B cell (primary cell): ENCODE results near the gene BYSL. TPM values are rescaled to one million over a fixed set of nuclear protein-coding genes. Genes with fewer than 3 reads are reported as not detected.

ENCODE experiments used
- ATAC-seq: fragments of 200-7000 bp; cut with Tn5 transposase; one replicate; pipeline ENCODE4 v1.10.0; 2021; ENCODE audit warnings: low read depth, mild to moderate bottlenecking, moderate number of reproducible peaks, moderate library complexity
- CTCF ChIA-PET: fragments of 350-600 bp; sonication (Branson Sonifier 250); formaldehyde crosslinking; loops from one replicate; lab custom pipeline; 2021; ENCODE audit warnings: antibody characterized with exemption, inconsistent platforms; lab: Charles Lee
- POLR2A ChIA-PET: fragments of 350-600 bp; sonication (Branson Sonifier 250); formaldehyde crosslinking; loops from one replicate; lab custom pipeline; 2021; ENCODE audit warnings: antibody characterized with exemption; lab: Charles Lee
- DNase-seq: peaks from one replicate; pipeline ENCODE4 v3.0.0; 2013
- H2AFZ ChIP-seq: 2 replicates; pipeline ENCODE4 v1.6.1; 2012; ENCODE audit warnings: mild to moderate bottlenecking, low read depth, low read length; ENCODE audit not compliant: insufficient read depth, poor library complexity, severe bottlenecking
- H3K27ac ChIP-seq, 2 donors: 1 replicate in 1 of 2; 2 replicates in 1 of 2; pipeline ENCODE4 v1.5.1; 2012 to 2013; ENCODE audit warnings: low read length in 2 of 2, mild to moderate bottlenecking in 2 of 2, moderate library complexity in 1 of 2
- H3K27me3 ChIP-seq, 4 experiments: fragments of 200-600 bp in 1 of 4; sonication (generic) in 1 of 4; replicated peaks in 1 of 4; 1 replicate in 2 of 4; 2 replicates in 2 of 4; pipeline versions ENCODE4 v1.6.1 to v1.7.0; 2013 to 2016; ENCODE audit warnings: low read length in 3 of 4, mild to moderate bottlenecking in 2 of 4, mixed read lengths in 1 of 4, moderate library complexity in 1 of 4; ENCODE audit not compliant: insufficient read depth in 4 of 4, control insufficient read depth in 3 of 4; ENCODE audit errors: control extremely low read depth in 1 of 4
- H3K36me3 ChIP-seq, 2 experiments: replicated peaks in 1 of 2; 1 replicate in 1 of 2; 2 replicates in 1 of 2; pipeline versions ENCODE4 v1.6.1 to v1.7.1; 2013; ENCODE audit warnings: low read length in 1 of 2; ENCODE audit not compliant: insufficient read depth in 2 of 2, control insufficient read depth in 1 of 2; ENCODE audit errors: control extremely low read depth in 1 of 2, extremely low read depth in 1 of 2
- H3K4me1 ChIP-seq, 2 donors: fragments of 200-600 bp in 1 of 2; sonication (generic) in 1 of 2; 1 replicate in 1 of 2; 2 replicates in 1 of 2; pipeline versions ENCODE4 v1.5.1 to v1.6.1; 2013 to 2017; ENCODE audit warnings: low read length in 2 of 2; ENCODE audit not compliant: control insufficient read depth in 2 of 2, insufficient read depth in 2 of 2
- H3K4me2 ChIP-seq: replicated peaks from 2 replicates; pipeline ENCODE3; 2012; ENCODE audit warnings: mild to moderate bottlenecking, low read depth, low read length; ENCODE audit not compliant: poor library complexity, severe bottlenecking
- H3K4me3 ChIP-seq, 5 experiments: fragments of 200-600 bp in 1 of 5; sonication (generic) in 1 of 5; 1 replicate in 3 of 5; 2 replicates in 2 of 5; pipeline versions ENCODE4 v1.5.1 to v1.7.0; 2011 to 2016; ENCODE audit warnings: low read length in 4 of 5, mild to moderate bottlenecking in 4 of 5, low read depth in 2 of 5, control low read depth in 1 of 5, moderate library complexity in 1 of 5; ENCODE audit not compliant: insufficient read depth in 1 of 5; ENCODE audit errors: control extremely low read depth in 1 of 5, extremely low read depth in 1 of 5
- H3K79me2 ChIP-seq: fragments of 200-600 bp; sonication (generic); one replicate; pipeline ENCODE4 v1.6.0; 2016; ENCODE audit warnings: low read length; ENCODE audit not compliant: control insufficient read depth, insufficient read depth
- H3K9ac ChIP-seq: fragments of 200-600 bp; sonication (generic); 2 replicates; pipeline ENCODE4 v1.6.1; 2017; ENCODE audit warnings: mild to moderate bottlenecking, low read length, moderate library complexity
- H3K9me3 ChIP-seq, 3 donors: one replicate each; pipeline versions ENCODE4 v1.6.1 to v1.7.1; 2013; ENCODE audit warnings: low read length in 2 of 3; ENCODE audit not compliant: control insufficient read depth in 2 of 3, insufficient read depth in 1 of 3; ENCODE audit errors: control extremely low read depth in 1 of 3
- H4K20me1 ChIP-seq: 2 replicates; pipeline ENCODE4 v1.6.0; 2012; ENCODE audit warnings: mild to moderate bottlenecking, low read length; ENCODE audit not compliant: insufficient read depth, control insufficient read depth, poor library complexity, severe bottlenecking
- H3K27ac Mint-ChIP-seq: one replicate; pipeline ENCODE4 v1.8.0; 2021; ENCODE audit warnings: mixed read lengths
- H3K27me3 Mint-ChIP-seq: one replicate; pipeline ENCODE4 v1.8.0; 2021; ENCODE audit warnings: mixed read lengths
- H3K4me1 Mint-ChIP-seq: one replicate; pipeline ENCODE4 v1.8.0; 2021; ENCODE audit warnings: mixed read lengths
- H3K4me3 Mint-ChIP-seq: one replicate; pipeline ENCODE4 v1.8.0; 2021; ENCODE audit warnings: mixed read lengths
- H3K9me3 Mint-ChIP-seq: one replicate; pipeline ENCODE4 v1.8.0; 2022; ENCODE audit warnings: mixed read lengths; ENCODE audit not compliant: insufficient read depth
- WGBS: methylation state at CpG from one replicate; pipeline ENCODE4 v1.1.5; 2013; ENCODE audit warnings: missing lambda C conversion rate; ENCODE audit not compliant: insufficient coverage; 5-methylcytosine and 5-hydroxymethylcytosine counted together
- intact Hi-C: fragments of 100-400 bp; cut with micrococcal nuclease; formaldehyde crosslinking; loops from one replicate; pipeline ENCODE4 v1.10.0; 2022
- polyA plus RNA-seq: library from polyadenylated mRNA; depleted of rRNA; stranded (reverse); fragments of >200 nt; gene quantifications from 2 replicates; pipeline ENCODE4 v1.2.3, GENCODE V29; 2012
- total RNA-seq, 2 donors: library from RNA; stranded (reverse); fragments of 120-200 nt in 1 of 2; gene quantifications; 1 replicate in 1 of 2; 2 replicates in 1 of 2; pipeline versions ENCODE4 v1.2.3 to v1.2.4, GENCODE V29; 2013 to 2022
- TF ChIP-seq, protein P1 (sequence below): fragments of 200-600 bp; IDR thresholded peaks from one replicate; pipeline ENCODE4 v1.8.0; 2022; ENCODE audit warnings: antibody characterized with exemption, mild to moderate bottlenecking

Gene BYSL
- total and polyA plus RNA-seq, 2 donors (not counting 1 experiment from before 2014, with no cell fraction given), result 6.0 to 11.1 TPM

DNA sequence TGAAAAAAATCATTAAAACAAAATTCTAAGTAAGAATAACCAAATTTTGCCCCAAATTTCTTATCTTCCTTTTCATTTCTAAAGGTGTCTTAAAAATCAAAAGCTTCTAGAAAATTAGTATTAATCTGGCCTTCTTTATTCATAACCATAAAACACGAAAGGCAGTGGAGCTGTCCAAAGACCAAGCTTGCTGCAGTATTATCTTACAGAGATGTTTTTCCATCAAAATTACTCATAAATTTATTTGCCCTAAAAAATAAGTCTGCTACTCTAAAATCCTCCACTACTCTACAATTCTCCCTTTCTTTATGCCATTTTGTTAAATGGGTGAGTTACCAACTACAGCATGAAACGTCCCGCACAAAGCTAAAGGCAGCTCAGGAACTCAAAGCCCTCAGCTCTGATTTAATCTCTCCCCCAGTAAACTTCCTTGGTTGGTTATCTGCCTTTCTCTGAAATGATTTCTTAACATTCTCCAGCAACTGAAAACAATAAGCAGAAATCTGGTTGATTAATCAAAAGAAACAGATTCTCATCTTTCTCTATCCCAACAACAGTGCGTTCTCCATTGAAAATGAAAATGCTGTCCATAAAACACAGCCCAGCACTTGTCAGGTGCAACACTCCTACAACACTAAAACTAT lies 28.3 kb upstream of the BYSL start:
- Histone ChIP-seq H3K79me2 (peaks cover 13% of the 10 kb centered on the region), H3K4me1 (peaks cover 15 to 17% of the 10 kb centered on the region in 2 donors), H3K27me3 (no peaks in the 10 kb centered on the region), H3K4me2 (no peak overlapping the region), H3K36me3 (no peaks in the 10 kb centered on the region), H2AFZ (no peak overlapping the region), H3K27ac (no peak overlapping the region), H3K9me3 (no peaks in the 10 kb centered on the region), H4K20me1 (no peaks in the 10 kb centered on the region), H3K4me3 (no peak overlapping the region), H3K9ac (no peak overlapping the region)
- CTCF ChIA-PET, result no interaction called here
- no peaks in the 10 kb centered on the region for H3K9me3 Mint-ChIP-seq
- no peak overlapping the region for H3K4me3 Mint-ChIP-seq
- TF ChIP-seq, protein P1, sequence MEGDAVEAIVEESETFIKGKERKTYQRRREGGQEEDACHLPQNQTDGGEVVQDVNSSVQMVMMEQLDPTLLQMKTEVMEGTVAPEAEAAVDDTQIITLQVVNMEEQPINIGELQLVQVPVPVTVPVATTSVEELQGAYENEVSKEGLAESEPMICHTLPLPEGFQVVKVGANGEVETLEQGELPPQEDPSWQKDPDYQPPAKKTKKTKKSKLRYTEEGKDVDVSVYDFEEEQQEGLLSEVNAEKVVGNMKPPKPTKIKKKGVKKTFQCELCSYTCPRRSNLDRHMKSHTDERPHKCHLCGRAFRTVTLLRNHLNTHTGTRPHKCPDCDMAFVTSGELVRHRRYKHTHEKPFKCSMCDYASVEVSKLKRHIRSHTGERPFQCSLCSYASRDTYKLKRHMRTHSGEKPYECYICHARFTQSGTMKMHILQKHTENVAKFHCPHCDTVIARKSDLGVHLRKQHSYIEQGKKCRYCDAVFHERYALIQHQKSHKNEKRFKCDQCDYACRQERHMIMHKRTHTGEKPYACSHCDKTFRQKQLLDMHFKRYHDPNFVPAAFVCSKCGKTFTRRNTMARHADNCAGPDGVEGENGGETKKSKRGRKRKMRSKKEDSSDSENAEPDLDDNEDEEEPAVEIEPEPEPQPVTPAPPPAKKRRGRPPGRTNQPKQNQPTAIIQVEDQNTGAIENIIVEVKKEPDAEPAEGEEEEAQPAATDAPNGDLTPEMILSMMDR, result no peak
- H3K27me3 Mint-ChIP-seq, result no peaks in the 10 kb centered on the region
- H3K27ac Mint-ChIP-seq, result no peak overlapping the region
- H3K4me1 Mint-ChIP-seq, result peaks cover 10% of the 10 kb centered on the region
- no peak for ATAC-seq
- intact Hi-C loops, result loop anchor here (10.0 kb wide), 2 partner anchors 188 to 818 kb away; partner anchors contain the start of genes NFYA and OARD1
- POLR2A ChIA-PET, result no interaction called here
- 89% methylated on average over 1 of the region's 4 CpGs for WGBS
- DNase-seq, result no peak
